Keratinocyte (primary cell): ENCODE measurements around the gene PITX1. TPM values are rescaled to one million over a fixed set of nuclear protein-coding genes. Genes with fewer than 3 reads are reported as not detected.

Experiments
- DNase-seq: peaks from one replicate; pipeline ENCODE4 v3.0.0-alpha.2; 2011; ENCODE audit warnings: low read depth, missing footprints, low spot score
- FAIRE-seq: peaks from 2 replicates; lab custom pipeline; 2011; peaks lifted over from hg19 to GRCh38; lab: Jason Lieb, UNC
- H2AFZ ChIP-seq: 2 replicates; pipeline ENCODE4 v1.6.0; 2012; ENCODE audit warnings: low read length, control low read depth, inconsistent platforms; ENCODE audit not compliant: control insufficient read depth
- H3K27ac ChIP-seq: 2 replicates; pipeline ENCODE4 v1.5.1; 2011; ENCODE audit warnings: low read length; ENCODE audit not compliant: control insufficient read depth, insufficient read depth
- H3K27me3 ChIP-seq: 3 replicates; pipeline ENCODE4 v1.6.0; 2011; ENCODE audit warnings: low read length; ENCODE audit not compliant: control insufficient read depth, insufficient read depth; ENCODE audit errors: extremely low read depth
- H3K36me3 ChIP-seq, 2 experiments: 2 replicates in 1 of 2; 3 replicates in 1 of 2; pipeline ENCODE4 v1.5.1; 2011; ENCODE audit warnings: low read length in 2 of 2, mild to moderate bottlenecking in 1 of 2; ENCODE audit not compliant: control insufficient read depth in 2 of 2, insufficient read depth in 2 of 2; ENCODE audit errors: extremely low read depth in 1 of 2
- H3K4me1 ChIP-seq: 3 replicates; pipeline ENCODE4 v1.5.1; 2011; ENCODE audit warnings: low read length; ENCODE audit not compliant: control insufficient read depth, insufficient read depth; ENCODE audit errors: extremely low read depth
- H3K4me2 ChIP-seq: 3 replicates; pipeline ENCODE4 v1.6.0; 2011; ENCODE audit warnings: low read depth, low read length; ENCODE audit not compliant: control insufficient read depth, insufficient read depth; ENCODE audit errors: extremely low read depth
- H3K4me3 ChIP-seq, 3 experiments: fragments of 200-600 bp in 1 of 3; sonication (generic) in 1 of 3; 2 replicates in 2 of 3; 3 replicates in 1 of 3; pipeline ENCODE4 v1.5.1; 2011 to 2016; ENCODE audit warnings: low read length in 3 of 3, mild to moderate bottlenecking in 3 of 3, control low read depth in 2 of 3, inconsistent platforms in 1 of 3, low read depth in 1 of 3, mixed read lengths in 1 of 3, mixed run types in 1 of 3, moderate library complexity in 1 of 3; ENCODE audit not compliant: control insufficient read depth in 2 of 3, insufficient read depth in 2 of 3; ENCODE audit errors: extremely low read depth in 1 of 3
- H3K79me2 ChIP-seq: 2 replicates; pipeline ENCODE4 v1.6.0; 2012; ENCODE audit warnings: low read length; ENCODE audit not compliant: control insufficient read depth, insufficient read depth
- H3K9ac ChIP-seq: 3 replicates; pipeline ENCODE4 v1.6.0; 2011; ENCODE audit warnings: low read length; ENCODE audit not compliant: control insufficient read depth, insufficient read depth; ENCODE audit errors: extremely low read depth
- H3K9me1 ChIP-seq: 3 replicates; pipeline ENCODE4 v1.6.0; 2011; ENCODE audit warnings: low read length; ENCODE audit not compliant: control insufficient read depth, insufficient read depth; ENCODE audit errors: extremely low read depth
- H3K9me3 ChIP-seq: 2 replicates; pipeline ENCODE4 v1.5.1; 2012; ENCODE audit warnings: low read depth, low read length; ENCODE audit not compliant: control insufficient read depth
- H4K20me1 ChIP-seq: 3 replicates; pipeline ENCODE4 v1.6.0; 2011; ENCODE audit warnings: low read length; ENCODE audit not compliant: control insufficient read depth, insufficient read depth; ENCODE audit errors: extremely low read depth
- CTCF ChIP-seq, 3 experiments: IDR thresholded peaks in 1 of 3; conservative IDR thresholded peaks in 1 of 3; optimal IDR thresholded peaks in 1 of 3; 2 replicates in 2 of 3; 3 replicates in 1 of 3; pipeline versions ENCODE3 to v1.5.1; 2011; ENCODE audit warnings: low read length in 3 of 3, mild to moderate bottlenecking in 3 of 3, moderate library complexity in 2 of 3, control low read depth in 1 of 3, inconsistent platforms in 1 of 3; ENCODE audit not compliant: insufficient read depth in 2 of 3; ENCODE audit errors: extremely low read depth in 1 of 3
- EZH2 ChIP-seq: IDR thresholded peaks from one replicate; pipeline ENCODE4 v1.6.1; 2012; ENCODE audit warnings: inconsistent platforms, mild to moderate bottlenecking, low read length, moderate library complexity
- dilution Hi-C: fragments of 300-500 bp; cut with MboI; formaldehyde crosslinking; loops from one replicate; pipeline ENCODE4 v1.7.0; 2020; ENCODE audit warnings: low sequenced_read_pairs; ENCODE audit not compliant: extremely low pct_ligation_motif_present
- polyA plus RNA-seq, 5 experiments: library from polyadenylated mRNA; depleted of rRNA in 3 of 5; stranded (reverse) in 3 of 5; stranded (forward) in 1 of 5; unstranded in 1 of 5; fragments of >200 nt; gene quantifications; 1 replicate in 1 of 5; 2 replicates in 3 of 5; 3 replicates in 1 of 5; pipeline versions ENCODE4 v1.2.1 to v1.2.3, GENCODE V29; 2011 to 2012; ENCODE audit warnings: missing spikeins in 2 of 5, low read depth in 1 of 5, low replicate concordance in 1 of 5

The PITX1 gene
- polyA plus RNA-seq, 1 donor (not counting 4 experiments of a cell fraction or from before 2014, with no cell fraction given) = 0.73 TPM

GRCh38 chr5:135013947-135014570, 20.0 kb downstream of the PITX1 start:
- Histone ChIP-seq H3K9me3 (no peaks in the 10 kb centered on the region), H3K27me3 (peaks cover 3% of the 10 kb centered on the region), H3K4me3 (no peak overlapping the region), H3K36me3 (no peaks in the 10 kb centered on the region), H2AFZ (no peak overlapping the region), H3K79me2 (no peaks in the 10 kb centered on the region), H4K20me1 (no peaks in the 10 kb centered on the region), H3K27ac (no peak overlapping the region), H3K4me1 (no peaks in the 10 kb centered on the region), H3K9ac (no peak overlapping the region), H3K4me2 (no peak overlapping the region), H3K9me1 (no peaks in the 10 kb centered on the region)
- dilution Hi-C loops = no loop called here
- FAIRE-seq (no peak), DNase-seq (no peak)
- no peak for TF ChIP-seq EZH2
- no peak for TF ChIP-seq CTCF (optimal IDR thresholded peaks at IDR 0.05 in 1 of 3, IDR thresholded peaks at IDR 0.05 in 1 of 3, conservative IDR thresholded peaks at IDR 0.05 in 1 of 3; ENCODE audit: extremely low read depth in 1 of 3, insufficient read depth in 2 of 3, low read length in 3 of 3)

- H3K27me3 ChIP-seq = peaks cover 3% of the 10 kb centered on the region
- FAIRE-seq = no peak
- no peaks in the 10 kb centered on the region for H3K79me2 ChIP-seq
- no peak overlapping the region for H3K27ac ChIP-seq
- no peak overlapping the region for H3K4me3 ChIP-seq
- H3K36me3 ChIP-seq = no peaks in the 10 kb centered on the region
- DNase-seq = no peak
- no peak for TF ChIP-seq EZH2
- no peak for TF ChIP-seq CTCF (optimal IDR thresholded peaks at IDR 0.05 in 1 of 3, IDR thresholded peaks at IDR 0.05 in 1 of 3, conservative IDR thresholded peaks at IDR 0.05 in 1 of 3; ENCODE audit: extremely low read depth in 1 of 3, insufficient read depth in 2 of 3, low read length in 3 of 3)
- no peaks in the 10 kb centered on the region for H3K4me1 ChIP-seq
- no peak overlapping the region for H3K9ac ChIP-seq
- dilution Hi-C loops = no loop called here
- H3K4me2 ChIP-seq = no peak overlapping the region
- no peaks in the 10 kb centered on the region for H3K9me1 ChIP-seq
- no peak overlapping the region for H2AFZ ChIP-seq
- no peaks in the 10 kb centered on the region for H3K9me3 ChIP-seq
- H4K20me1 ChIP-seq = no peaks in the 10 kb centered on the region
These were observed 20.6 kb downstream of the PITX1 start for GRCh38 chr5:135013445-135013844.
